ENCODE measurements around the gene ADAM11.
A peak's percentile ranks its signal among the peaks of the same experiment; 100 is the strongest.

Gene ADAM11

GRCh38 chr17:44757045-44757917 is 1.5 kb upstream of the ADAM11 start:
- no peak for DNase-seq

- no peak for DNase-seq
Observed at GRCh38 chr17:44757918-44758413, 822 bp upstream of the ADAM11 start.

GRCh38 chr17:44759086-44759915 is 513 bp downstream of the ADAM11 start:
- DNase-seq: no peak

- no peak for DNase-seq
Observed at GRCh38 chr17:44759916-44760243, 1.1 kb downstream of the ADAM11 start.

- no peak for DNase-seq
Observed at GRCh38 chr17:44760474-44761308, 1.9 kb downstream of the ADAM11 start.

GRCh38 chr17:44761932-44762810 is 3.4 kb downstream of the ADAM11 start:
- no peak for DNase-seq

GRCh38 chr17:44763170-44763569 is 4.4 kb downstream of the ADAM11 start:
- no peak for DNase-seq

- no peak for DNase-seq
Observed at GRCh38 chr17:44765965-44766364, 7.2 kb downstream of the ADAM11 start.

GRCh38 chr17:44766409-44767038 is 7.7 kb downstream of the ADAM11 start:
- DNase-seq: no peak

- no peak for DNase-seq
Observed at GRCh38 chr17:44767493-44767892, 8.7 kb downstream of the ADAM11 start.

GRCh38 chr17:44768505-44769142 is 9.8 kb downstream of the ADAM11 start:
- DNase-seq: no peak

GRCh38 chr17:44769230-44769629 is 10.4 kb downstream of the ADAM11 start:
- DNase-seq: no peak

GRCh38 chr17:44769647-44770084 is 10.9 kb downstream of the ADAM11 start:
- DNase-seq: no peak

GRCh38 chr17:44770166-44770925 is 11.6 kb downstream of the ADAM11 start:
- no peak for DNase-seq

- no peak for DNase-seq
Observed at GRCh38 chr17:44772308-44773045, 13.7 kb downstream of the ADAM11 start.

GRCh38 chr17:44773140-44773539 is 14.4 kb downstream of the ADAM11 start:
- DNase-seq: no peak

- peak; percentile 81 for DNase-seq
Observed at GRCh38 chr17:44774271-44775135, 15.7 kb downstream of the ADAM11 start.
